Kidney glomerular epithelial cell (primary cell): ENCODE results near the gene ITGA2B.
"Not testable (repeated sequence)": the region's sequence is repeated elsewhere in the genome, so short reads cannot be mapped to it uniquely, and the experiment has no call there.

Experiments
- DNase-seq: peaks from one replicate; lab custom pipeline; 2025; lab: John Stamatoyannopoulos, UW

Gene ITGA2B

DNA sequence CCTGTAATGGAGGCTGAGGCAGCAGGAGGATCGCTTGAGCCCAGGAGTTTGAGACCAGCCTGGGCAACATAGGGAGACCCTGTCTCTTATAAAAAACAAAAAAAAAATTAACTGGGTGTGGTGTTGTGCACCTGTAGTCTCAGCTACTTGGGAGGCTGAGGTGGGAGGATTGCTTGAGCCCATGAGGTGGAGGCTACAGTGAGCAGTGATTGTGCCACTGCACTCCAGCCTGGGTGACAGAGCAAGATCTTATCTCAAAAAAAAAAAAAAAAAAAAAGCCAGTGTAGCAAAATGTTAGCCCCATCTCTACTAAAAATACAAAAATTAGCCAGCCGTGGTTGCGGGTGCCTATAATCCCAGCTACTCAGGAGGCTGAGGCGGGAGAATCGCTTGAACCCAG, 59.2 kb downstream of the ITGA2B start:
- not testable (repeated sequence) for DNase-seq

GRCh38 chr17:44329516-44329915, 59.9 kb downstream of the ITGA2B start:
- DNase-seq, result not testable (repeated sequence)

GRCh38 chr17:44327715-44328449, 61.6 kb downstream of the ITGA2B start:
- DNase-seq, result no peak

DNA sequence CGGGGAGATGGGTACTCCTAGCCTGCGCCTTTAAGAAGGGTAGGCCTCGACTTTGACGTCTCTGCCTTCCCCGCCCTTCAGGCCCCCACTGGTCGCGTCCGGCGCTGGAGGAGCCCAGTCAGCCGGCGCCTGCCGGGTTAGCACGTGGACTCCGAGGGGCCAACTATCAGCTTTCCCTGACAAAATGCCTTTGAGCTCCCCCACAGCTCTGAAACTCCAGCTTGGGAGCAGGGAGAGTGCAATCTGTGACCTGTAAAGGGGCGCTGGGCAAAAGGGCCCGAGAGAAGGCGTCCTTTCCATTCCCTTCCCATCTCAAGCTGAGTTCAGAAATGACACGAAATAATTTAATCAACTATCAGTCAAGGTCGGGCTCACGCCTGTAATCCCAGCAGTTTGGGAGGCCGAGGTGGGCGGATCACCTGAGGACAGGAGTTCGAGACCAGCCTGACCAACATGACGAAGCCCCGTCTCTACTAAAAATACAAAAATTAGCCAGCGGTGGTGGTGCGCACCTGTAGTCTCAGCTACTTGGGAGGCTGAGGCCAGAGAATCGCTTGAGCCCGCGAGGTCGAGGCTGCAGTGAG, 62.5 kb downstream of the ITGA2B start:
- peak; percentile 95 for DNase-seq

DNA sequence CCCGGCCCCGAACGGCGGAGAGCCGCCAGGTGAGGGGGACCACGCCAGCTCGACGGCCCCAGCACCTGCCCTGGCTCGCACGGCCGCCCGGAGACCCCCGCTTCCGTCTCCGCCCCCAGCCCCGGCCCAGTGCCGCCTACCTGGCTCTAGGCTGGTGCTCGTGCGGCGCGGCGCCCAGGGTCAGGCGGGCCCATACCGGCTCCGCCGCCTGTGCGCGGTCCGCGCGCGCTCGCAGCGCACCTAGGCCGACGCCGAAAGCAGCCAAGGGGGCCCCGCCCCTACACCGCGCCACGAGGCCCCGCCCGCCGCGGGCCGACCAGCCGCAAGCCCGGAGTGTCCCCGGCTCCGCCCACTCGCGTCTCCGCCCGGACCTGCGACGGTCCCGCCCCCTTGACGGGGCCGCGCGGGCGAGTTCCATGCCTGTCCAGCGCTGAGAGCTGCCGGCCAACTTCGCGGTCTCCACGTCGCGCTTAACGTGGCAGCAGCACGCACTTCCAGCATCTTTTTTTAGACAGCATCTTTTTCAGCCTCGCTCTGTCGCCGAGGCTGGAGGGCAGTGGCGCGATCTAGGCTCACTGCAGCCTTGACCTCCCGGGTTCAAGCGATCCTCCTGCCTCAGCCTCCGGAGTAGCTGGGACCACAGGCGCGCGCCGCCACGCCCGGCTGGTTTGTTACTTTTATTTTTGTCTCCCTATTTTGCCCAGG, 64.7 kb downstream of the ITGA2B start, which contains the start of gene SLC25A39:
Gene SLC25A39 (minus strand): TSS at position 253 of the 705 bp plus-strand sequence. CDS start 1,261 bp downstream, outside the sequence.
- peak; percentile 68 for DNase-seq

DNA sequence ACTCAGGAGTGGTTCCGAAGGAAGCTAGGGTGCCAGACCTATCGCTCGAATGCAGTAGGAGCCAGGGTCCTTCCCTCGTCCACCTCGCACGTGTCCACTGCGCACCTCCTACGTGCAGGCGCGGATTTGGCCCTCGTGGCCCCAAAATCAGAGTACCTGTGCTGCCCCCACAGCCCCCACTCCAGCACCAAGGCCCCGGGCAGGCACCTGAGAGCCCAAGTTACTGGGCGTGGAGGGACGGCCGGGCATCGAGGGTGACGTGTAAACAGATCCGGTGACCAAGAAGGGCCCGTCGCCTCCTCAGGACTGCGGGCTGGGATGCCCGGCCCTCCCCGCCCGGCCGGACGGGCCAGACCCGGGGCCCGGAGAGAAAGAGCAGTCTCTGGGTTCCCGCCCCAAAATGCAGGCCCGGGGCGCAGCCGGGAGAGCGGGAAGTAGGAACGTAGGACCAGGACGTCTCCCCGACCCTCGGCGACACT, 65.3 kb downstream of the ITGA2B start:
- DNase-seq, result no peak

DNA sequence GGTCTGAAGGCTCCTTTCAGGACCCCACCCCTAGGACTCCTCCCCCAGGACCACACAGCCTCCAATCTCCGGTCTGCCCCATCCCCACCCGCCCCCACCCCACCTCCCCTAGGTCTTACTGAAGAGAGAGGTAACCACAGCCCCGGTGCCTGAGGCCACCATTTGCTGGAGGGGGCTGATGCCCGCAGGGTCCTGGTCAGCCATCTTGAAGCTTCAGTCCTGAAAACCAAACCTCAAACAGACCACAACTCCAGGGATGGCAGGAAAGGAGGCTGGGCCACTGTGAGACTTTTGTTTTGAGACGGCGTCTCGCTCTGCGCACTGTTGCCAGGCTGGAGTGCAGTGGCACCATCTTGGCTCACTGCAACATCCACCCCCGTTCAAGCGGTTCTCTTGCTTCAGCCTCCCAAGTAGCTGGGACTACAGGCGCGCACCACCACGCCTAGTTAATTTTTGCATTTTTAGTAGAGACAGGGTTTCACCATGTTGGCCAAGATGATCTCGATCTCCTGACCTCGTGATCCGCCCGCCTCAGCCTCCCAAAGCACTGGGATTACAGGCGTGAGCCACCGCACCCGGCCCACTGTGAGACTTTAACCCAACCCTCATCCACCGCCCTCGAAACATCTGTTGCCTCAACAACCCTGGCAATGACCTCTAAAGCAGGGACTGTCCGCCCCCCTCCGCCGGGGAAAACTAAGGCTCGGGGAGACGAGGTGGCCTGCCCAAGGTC, 65.9 kb downstream of the ITGA2B start:
- no peak for DNase-seq

DNA sequence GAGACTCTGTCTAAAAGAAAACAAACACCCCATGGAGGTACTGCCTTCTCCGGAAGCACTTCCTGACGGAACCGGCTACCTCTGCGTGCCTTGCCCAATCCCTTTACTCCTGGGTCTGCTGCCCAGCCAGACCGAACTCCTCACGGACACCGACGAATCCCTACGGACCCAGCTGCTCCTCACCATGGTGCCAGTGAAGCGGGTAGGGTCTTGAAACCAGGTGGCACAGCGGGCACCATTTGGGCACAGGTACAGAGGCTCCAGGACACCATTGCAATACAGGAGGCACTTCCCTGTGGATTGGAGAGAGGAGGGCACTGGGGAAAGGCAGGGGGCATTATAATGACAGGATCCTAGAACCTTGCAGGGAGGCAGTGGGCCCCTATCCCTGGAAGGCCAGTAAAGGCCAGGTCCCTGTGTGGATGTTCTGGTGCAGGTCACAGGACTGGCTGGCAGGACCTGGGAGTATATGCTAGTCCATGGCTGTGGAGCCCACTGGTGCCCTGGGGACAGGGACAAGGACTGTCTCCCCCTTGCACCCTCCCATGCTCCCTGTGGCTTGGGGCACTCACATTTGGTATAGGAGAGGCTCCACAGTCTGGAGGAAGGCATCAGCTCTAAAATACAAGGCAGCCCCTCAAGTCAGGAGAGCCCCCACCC, 67.1 kb downstream of the ITGA2B start:
- no peak for DNase-seq
